Pancreas (tissue), 10 donors: ENCODE results near the gene BCAS3. TPM values are rescaled to one million over a fixed set of nuclear protein-coding genes. Genes with fewer than 3 reads are reported as not detected.

Experiments
- ATAC-seq, 4 donors: fragments of 200-7000 bp; cut with Tn5 transposase; one replicate each; pipeline versions ENCODE4 v1.8.0 to v1.9.1; 2020; ENCODE audit warnings: mild to moderate bottlenecking in 4 of 4, moderate library complexity in 4 of 4
- DNase-seq, 6 donors: peaks; one replicate each; pipeline ENCODE4 v3.0.0-alpha.2; 2020
- FAIRE-seq: peaks from 2 replicates; lab custom pipeline; 2012; peaks lifted over from hg19 to GRCh38; lab: Jason Lieb, UNC
- H3K27ac ChIP-seq, 4 donors: fragments of 200-600 bp; sonication (generic); 1 replicate in 3 of 4; 2 replicates in 1 of 4; pipeline versions ENCODE4 v1.5.0 to v1.8.0; 2020
- H3K27me3 ChIP-seq, 4 donors: fragments of 200-600 bp; one replicate each; pipeline ENCODE4 v1.8.0; 2021
- H3K36me3 ChIP-seq, 3 donors: fragments of 200-600 bp; sonication (generic) in 1 of 3; one replicate each; pipeline versions ENCODE4 v1.5.0 to v1.8.0; 2020 to 2021
- H3K4me1 ChIP-seq, 3 donors: fragments of 200-600 bp; one replicate each; pipeline ENCODE4 v1.8.0; 2021
- H3K4me3 ChIP-seq, 4 donors: fragments of 200-600 bp; sonication (generic) in 2 of 4; one replicate each; pipeline versions ENCODE4 v1.5.0 to v1.8.0; 2020 to 2021
- H3K9me3 ChIP-seq, 4 donors: fragments of 200-600 bp; one replicate each; pipeline ENCODE4 v1.8.0; 2021
- CTCF ChIP-seq, 4 donors: fragments of 200-600 bp; sonication (generic) in 3 of 4; IDR thresholded peaks; one replicate each; pipeline versions ENCODE4 v1.5.0 to v1.8.0; 2021; ENCODE audit warnings: antibody characterized with exemption in 4 of 4
- WGBS, 2 donors: extraction: QIAGEN DNeasy Blood & Tissue Kit; methylation state at CpG; one replicate each; pipeline ENCODE4 v1.1.7; 2013; 5-methylcytosine and 5-hydroxymethylcytosine counted together
- intact Hi-C, 3 donors: fragments of 100-400 bp; cut with DNase I; formaldehyde crosslinking; loops; one replicate each; pipeline versions ENCODE4 v1.11.1 to v1.14.2; 2022
- polyA plus RNA-seq, 2 donors: library from polyadenylated mRNA; stranded (reverse); fragments of 200-250 nt; gene quantifications; one replicate each; pipeline ENCODE4 v1.2.3, GENCODE V29; 2013
- total RNA-seq, 6 donors: library from RNA; stranded (reverse); fragmentation: NEBNext Ultra II Directional in 4 of 6; extraction: Animal tissue kit (Norgen Biotek cat#: 25700) in 4 of 6; gene quantifications; one replicate each; pipeline versions ENCODE4 v1.2.1 to v1.2.4, GENCODE V29; 2021 to 2023
- donor health status: healthy with polysubstance abuse.
- donor health status: DM: no; HTN: no; CAD: no; lungs with moderate emphysema.
- donor health status: DM: no; HTN: no; CAD: no.
- donor health status: control.
- donor health status: control.
- donor health status: Bipolar disorder and iron deficiency.
- donor health status: DM: yes; HTN: yes; CAD: no.
- donor health status: DM: no; HTN: no; CAD: no.
- donor health status: DM: no; HTN: no; CAD: no.
- donor health status: DM: yes; HTN: yes; CAD: no.

BCAS3 gene
- total and polyA plus RNA-seq, 8 donors = 4.6 to 27.7 (median 13.2) TPM

- H3K27me3 ChIP-seq = no peaks in the 10 kb centered on the region
- intact Hi-C loops = no loop called here
- no peak overlapping the region for H3K27ac ChIP-seq
- DNase-seq (no peak), FAIRE-seq (no peak), ATAC-seq (no peak)
- WGBS, 2 donors = 96 to 98% methylated on average over 3 of the region's 3 CpGs
- no peak for TF ChIP-seq CTCF (IDR thresholded peaks at IDR 0.05)
- H3K9me3 ChIP-seq = no peaks in the 10 kb centered on the region
- H3K4me1 ChIP-seq = peaks cover 0 to 3% (median 0%) of the 10 kb centered on the region in 3 donors
- no peak overlapping the region for H3K4me3 ChIP-seq
- H3K36me3 ChIP-seq = no peaks in the 10 kb centered on the region
Observed at GRCh38 chr17:61232871-61233270, 555.2 kb downstream of the BCAS3 start.

- no peak for FAIRE-seq
- no peak overlapping the region for H3K4me3 ChIP-seq
- no peaks in the 10 kb centered on the region for H3K36me3 ChIP-seq
- 96% methylated on average over 1 of the region's 1 CpG for WGBS, 2 donors
- H3K27me3 ChIP-seq = no peaks in the 10 kb centered on the region
- no peaks in the 10 kb centered on the region for H3K9me3 ChIP-seq
- DNase-seq = no peak
- ATAC-seq = no peak
- intact Hi-C loops = no loop called here
- no peak for TF ChIP-seq CTCF (IDR thresholded peaks at IDR 0.05)
- peaks cover 0 to 3% (median 0%) of the 10 kb centered on the region in 3 donors for H3K4me1 ChIP-seq
- no peak overlapping the region for H3K27ac ChIP-seq
Observed at GRCh38 chr17:61233991-61234750, 556.5 kb downstream of the BCAS3 start.

- FAIRE-seq = no peak
- 78 to 85% methylated on average over 15 of the region's 15 CpGs for WGBS, 2 donors
- H3K4me3 ChIP-seq = no peak overlapping the region
- intact Hi-C loops = no loop called here
- no peak for TF ChIP-seq CTCF (IDR thresholded peaks at IDR 0.05)
- peaks cover 0 to 3% (median 0%) of the 10 kb centered on the region in 3 donors for H3K4me1 ChIP-seq
- no peak for ATAC-seq
- DNase-seq = no peak
- H3K36me3 ChIP-seq = no peaks in the 10 kb centered on the region
- H3K27me3 ChIP-seq = no peaks in the 10 kb centered on the region
- H3K9me3 ChIP-seq = no peaks in the 10 kb centered on the region
- no peak overlapping the region for H3K27ac ChIP-seq
Observed at GRCh38 chr17:61235001-61235826, 557.6 kb downstream of the BCAS3 start.

- no peak overlapping the region for H3K4me3 ChIP-seq
- peaks cover 0 to 3% (median 0%) of the 10 kb centered on the region in 3 donors for H3K4me1 ChIP-seq
- ATAC-seq = peak; percentile 40 to 73 (median 58)
- H3K9me3 ChIP-seq = no peaks in the 10 kb centered on the region
- 39 to 41% methylated on average over 5 of the region's 5 CpGs for WGBS, 2 donors
- no peak for FAIRE-seq
- no peak for TF ChIP-seq CTCF (IDR thresholded peaks at IDR 0.05)
- no peaks in the 10 kb centered on the region for H3K36me3 ChIP-seq
- H3K27ac ChIP-seq = no peak overlapping the region
- intact Hi-C loops = no loop called here
- DNase-seq = no peak
- no peaks in the 10 kb centered on the region for H3K27me3 ChIP-seq
Observed at GRCh38 chr17:61235827-61236197, 558.2 kb downstream of the BCAS3 start.
